K562 (cell line): ENCODE data around the gene MYADML2.

ENCODE experiments used
- CBX5 ChIP-seq: IDR thresholded peaks from 2 replicates; pipeline ENCODE4 v1.6.1; 2014; ENCODE audit warnings: low read depth, borderline replicate concordance
- KDM4B ChIP-seq, 2 experiments: fragments of 450-650 bp in 1 of 2; sonication (generic) in 1 of 2; IDR thresholded peaks; 2 replicates each; pipeline ENCODE4 v1.6.1; 2016 to 2017; ENCODE audit warnings: borderline replicate concordance in 2 of 2, antibody characterized with exemption in 1 of 2, low read depth in 1 of 2, mild to moderate bottlenecking in 1 of 2
- SREBF2 ChIP-seq: sonication (generic); formaldehyde crosslinking; IDR thresholded peaks from 2 replicates; pipeline ENCODE4 v1.4.0; 2020; ENCODE audit warnings: mild to moderate bottlenecking, missing genetic modification reagents
- ZNF140 ChIP-seq: fragments of 250-450 bp; sonication (Bioruptor Pico); IDR thresholded peaks from 2 replicates; pipeline ENCODE4 v1.8.0; 2021; ENCODE audit warnings: moderate library complexity, mild to moderate bottlenecking, inconsistent platforms
- ZNF695 ChIP-seq: fragments of 450-650 bp; formaldehyde crosslinking; IDR thresholded peaks from 2 replicates; pipeline ENCODE4 v1.4.0; 2020; ENCODE audit warnings: mild to moderate bottlenecking, moderate library complexity
- ZNF76 ChIP-seq: fragments of 250-450 bp; sonication (Bioruptor Pico); IDR thresholded peaks from 2 replicates; pipeline ENCODE4 v1.4.0; 2020; ENCODE audit warnings: mild to moderate bottlenecking, moderate library complexity, borderline replicate concordance

DNA sequence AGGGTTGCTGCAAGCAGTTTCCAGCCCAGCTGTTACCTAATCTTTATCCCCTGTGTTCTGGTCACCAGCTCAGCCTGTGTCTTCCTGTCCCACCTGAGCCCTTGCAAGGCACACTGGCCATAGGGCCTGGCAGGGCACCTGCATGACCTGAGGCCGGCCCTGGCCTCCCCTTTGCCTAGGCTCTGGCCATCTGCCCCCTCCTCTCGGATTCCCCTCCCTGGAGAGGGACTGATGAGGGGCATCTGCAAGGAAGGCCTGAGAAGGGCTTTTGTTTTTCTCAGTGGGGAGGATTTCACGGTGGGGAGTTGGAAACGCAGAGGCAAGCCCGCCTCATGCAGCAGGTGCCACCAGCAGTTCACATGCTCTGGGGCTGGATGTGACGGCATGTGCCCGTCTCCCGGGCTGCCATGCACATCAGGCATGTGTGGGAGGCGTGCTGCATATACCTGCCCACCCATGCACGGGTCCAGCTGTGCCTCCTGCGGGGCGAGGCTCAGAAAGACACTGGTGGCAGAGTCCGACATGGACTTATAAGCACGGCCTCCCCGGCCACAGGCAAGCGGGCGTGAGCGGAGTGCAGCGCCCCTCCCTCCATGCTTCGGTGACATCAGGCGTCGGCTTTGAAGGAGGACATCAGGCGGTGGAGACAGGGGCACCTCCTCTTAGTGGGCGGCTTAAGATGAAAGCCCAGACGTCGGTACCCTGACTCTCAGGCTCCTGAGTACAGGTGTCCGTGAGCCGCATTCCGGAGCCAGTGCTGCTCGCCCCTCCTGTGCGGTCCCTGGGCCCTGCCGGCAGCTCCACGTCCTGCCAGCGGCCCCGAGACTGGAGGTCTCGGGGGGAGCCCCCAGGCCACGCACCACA is 46.9 kb upstream of the MYADML2 start:
- TF ChIP-seq SREBF2 (CRISPR knock-in tag): no peak
- TF ChIP-seq CBX5: no peak
- no peak for TF ChIP-seq ZNF140 (CRISPR knock-in tag)
- no peak for TF ChIP-seq ZNF695 (CRISPR knock-in tag)
- TF ChIP-seq KDM4B (IDR thresholded peaks at IDR 0.05; ENCODE audit: borderline replicate concordance in 2 of 2, low read depth in 1 of 2): no peak
- no peak for TF ChIP-seq ZNF76 (CRISPR knock-in tag)
